OCI-LY3 (cell line): Measurements from ENCODE around the gene ZBTB18.

Source experiments
- H2AFZ ChIP-seq: fragments of 200-600, 300-600 bp; shearing (Covaris generic); 2 replicates; pipeline ENCODE4 v1.6.0; 2014; ENCODE audit warnings: antibody characterized with exemption, low read depth, low read length
- H3K27ac ChIP-seq: fragments of 200-600, 300-600 bp; sonication (generic); 2 replicates; pipeline ENCODE4 v1.5.1; 2014; ENCODE audit warnings: mild to moderate bottlenecking, low read length, moderate library complexity, mixed read lengths
- H3K27me3 ChIP-seq: fragments of 200-600, 300-600 bp; sonication (generic); 2 replicates; pipeline ENCODE4 v1.6.1; 2014; ENCODE audit warnings: low read depth, low read length, mixed read lengths
- H3K36me3 ChIP-seq: fragments of 200-600, 300-600 bp; sonication (generic); replicated peaks from 2 replicates; pipeline ENCODE3; 2014; ENCODE audit warnings: low read depth, low read length, mixed read lengths
- H3K4me1 ChIP-seq: fragments of 300-600, 200-600 bp; sonication (generic); 2 replicates; pipeline ENCODE4 v1.6.1; 2014; ENCODE audit warnings: low read length, mixed read lengths
- H3K4me2 ChIP-seq: fragments of 200-600, 300-600 bp; sonication (generic); 2 replicates; pipeline ENCODE4 v1.6.1; 2014; ENCODE audit warnings: low read length, mixed read lengths
- H3K4me3 ChIP-seq: fragments of 300-600, 200-600 bp; sonication (generic); 2 replicates; pipeline ENCODE4 v1.5.1; 2014; ENCODE audit warnings: antibody characterized with exemption, mild to moderate bottlenecking, low read length, moderate library complexity
- H3K79me2 ChIP-seq: fragments of 300-600, 200-600 bp; shearing (Covaris generic); 2 replicates; pipeline ENCODE4 v1.6.1; 2014; ENCODE audit warnings: mild to moderate bottlenecking, low read length, mixed read lengths
- H3K9ac ChIP-seq: fragments of 300-600, 200-600 bp; shearing (Covaris generic); 2 replicates; pipeline ENCODE4 v1.6.0; 2014; ENCODE audit warnings: mild to moderate bottlenecking, low read length, moderate library complexity
- H3K9me3 ChIP-seq: fragments of 200-600, 300-600 bp; shearing (Covaris generic); 2 replicates; pipeline ENCODE4 v1.6.1; 2014; ENCODE audit warnings: low read length, mixed read lengths; ENCODE audit not compliant: insufficient read depth
- H4K20me1 ChIP-seq: fragments of 200-600, 300-600 bp; sonication (generic); 2 replicates; pipeline ENCODE4 v1.6.1; 2016; ENCODE audit warnings: low read length, mixed read lengths; ENCODE audit not compliant: insufficient read depth
- EZH2phosphoT487 ChIP-seq: fragments of 200-600 bp; shearing (Covaris generic); IDR thresholded peaks from 2 replicates; pipeline ENCODE4 v1.6.1; 2018; ENCODE audit warnings: antibody characterized with exemption, mixed run types, low read depth
- TF ChIP-seq, protein P1 (sequence below): fragments of 200-600, 300-600 bp; sonication (generic); IDR thresholded peaks from 2 replicates; pipeline ENCODE4 v1.5.1; 2014; ENCODE audit warnings: antibody characterized with exemption, low read length, low read depth

The ZBTB18 gene

GRCh38 chr1:244052016-244052727, 1.1 kb downstream of the ZBTB18 start:
- Histone ChIP-seq H3K79me2 (peaks cover 49% of the 10 kb centered on the region), H3K9me3 (no peaks in the 10 kb centered on the region), H3K27me3 (no peaks in the 10 kb centered on the region), H3K27ac (no peak overlapping the region), H4K20me1 (peaks cover 54% of the 10 kb centered on the region), H3K4me3 (peak overlapping the region; percentile 93), H3K9ac (no peak overlapping the region), H3K4me2 (peak overlapping the region; percentile 100), H2AFZ (no peak overlapping the region), H3K36me3 (peaks cover 29% of the 10 kb centered on the region), H3K4me1 (peaks cover 34% of the 10 kb centered on the region)
- no peak for TF ChIP-seq EZH2phosphoT487
- TF ChIP-seq, protein P1, sequence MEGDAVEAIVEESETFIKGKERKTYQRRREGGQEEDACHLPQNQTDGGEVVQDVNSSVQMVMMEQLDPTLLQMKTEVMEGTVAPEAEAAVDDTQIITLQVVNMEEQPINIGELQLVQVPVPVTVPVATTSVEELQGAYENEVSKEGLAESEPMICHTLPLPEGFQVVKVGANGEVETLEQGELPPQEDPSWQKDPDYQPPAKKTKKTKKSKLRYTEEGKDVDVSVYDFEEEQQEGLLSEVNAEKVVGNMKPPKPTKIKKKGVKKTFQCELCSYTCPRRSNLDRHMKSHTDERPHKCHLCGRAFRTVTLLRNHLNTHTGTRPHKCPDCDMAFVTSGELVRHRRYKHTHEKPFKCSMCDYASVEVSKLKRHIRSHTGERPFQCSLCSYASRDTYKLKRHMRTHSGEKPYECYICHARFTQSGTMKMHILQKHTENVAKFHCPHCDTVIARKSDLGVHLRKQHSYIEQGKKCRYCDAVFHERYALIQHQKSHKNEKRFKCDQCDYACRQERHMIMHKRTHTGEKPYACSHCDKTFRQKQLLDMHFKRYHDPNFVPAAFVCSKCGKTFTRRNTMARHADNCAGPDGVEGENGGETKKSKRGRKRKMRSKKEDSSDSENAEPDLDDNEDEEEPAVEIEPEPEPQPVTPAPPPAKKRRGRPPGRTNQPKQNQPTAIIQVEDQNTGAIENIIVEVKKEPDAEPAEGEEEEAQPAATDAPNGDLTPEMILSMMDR, result no peak

DNA sequence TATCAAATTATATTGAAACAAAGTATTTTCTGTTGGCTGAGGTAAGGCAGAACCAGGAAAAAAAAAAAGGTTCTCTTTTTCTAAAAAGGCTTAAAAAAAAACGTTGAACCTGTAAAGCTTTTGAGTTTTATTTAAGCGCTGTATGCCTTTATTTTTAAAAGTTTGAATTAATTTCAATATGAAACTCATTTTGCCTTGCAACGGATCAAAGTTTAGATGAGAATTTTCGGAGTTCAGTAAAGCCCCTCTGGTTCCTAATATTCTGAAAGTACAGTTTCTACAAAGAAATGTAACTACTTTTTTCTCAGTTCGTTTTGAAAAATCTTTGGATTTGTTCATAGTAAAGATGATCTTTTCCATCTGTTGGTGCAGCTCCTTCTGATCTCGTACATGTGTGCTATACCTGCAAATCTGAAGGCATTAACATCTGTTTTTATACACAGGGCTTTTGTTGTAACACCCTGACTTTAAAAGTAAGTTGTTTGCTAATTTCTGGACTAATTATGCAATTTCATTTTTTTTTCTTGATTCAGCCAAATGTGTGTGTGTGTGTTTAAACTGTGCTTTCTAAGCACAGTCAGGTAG, 1.7 kb downstream of the ZBTB18 start:
- peaks cover 34% of the 10 kb centered on the region for H3K4me1 ChIP-seq
- H3K27me3 ChIP-seq, result no peaks in the 10 kb centered on the region
- peaks cover 58% of the 10 kb centered on the region for H4K20me1 ChIP-seq
- peaks cover 49% of the 10 kb centered on the region for H3K79me2 ChIP-seq
- H3K4me2 ChIP-seq, result peak overlapping the region; percentile 100
- H3K4me3 ChIP-seq, result no peak overlapping the region
- H2AFZ ChIP-seq, result no peak overlapping the region
- H3K9ac ChIP-seq, result no peak overlapping the region
- H3K27ac ChIP-seq, result no peak overlapping the region
- H3K9me3 ChIP-seq, result no peaks in the 10 kb centered on the region
- peaks cover 32% of the 10 kb centered on the region for H3K36me3 ChIP-seq
- TF ChIP-seq, protein P1, result no peak
- no peak for TF ChIP-seq EZH2phosphoT487

GRCh38 chr1:244053831-244054230, 2.7 kb downstream of the ZBTB18 start:
- no peaks in the 10 kb centered on the region for H3K9me3 ChIP-seq
- H3K27me3 ChIP-seq, result no peaks in the 10 kb centered on the region
- peaks cover 62% of the 10 kb centered on the region for H4K20me1 ChIP-seq
- TF ChIP-seq EZH2phosphoT487, result no peak
- TF ChIP-seq, protein P1, result no peak
- peaks cover 45% of the 10 kb centered on the region for H3K4me1 ChIP-seq
- no peak overlapping the region for H3K4me2 ChIP-seq
- no peak overlapping the region for H3K27ac ChIP-seq
- H3K36me3 ChIP-seq, result peaks cover 32% of the 10 kb centered on the region
- no peak overlapping the region for H2AFZ ChIP-seq
- H3K79me2 ChIP-seq, result peaks cover 49% of the 10 kb centered on the region
- no peak overlapping the region for H3K9ac ChIP-seq
- H3K4me3 ChIP-seq, result no peak overlapping the region

DNA sequence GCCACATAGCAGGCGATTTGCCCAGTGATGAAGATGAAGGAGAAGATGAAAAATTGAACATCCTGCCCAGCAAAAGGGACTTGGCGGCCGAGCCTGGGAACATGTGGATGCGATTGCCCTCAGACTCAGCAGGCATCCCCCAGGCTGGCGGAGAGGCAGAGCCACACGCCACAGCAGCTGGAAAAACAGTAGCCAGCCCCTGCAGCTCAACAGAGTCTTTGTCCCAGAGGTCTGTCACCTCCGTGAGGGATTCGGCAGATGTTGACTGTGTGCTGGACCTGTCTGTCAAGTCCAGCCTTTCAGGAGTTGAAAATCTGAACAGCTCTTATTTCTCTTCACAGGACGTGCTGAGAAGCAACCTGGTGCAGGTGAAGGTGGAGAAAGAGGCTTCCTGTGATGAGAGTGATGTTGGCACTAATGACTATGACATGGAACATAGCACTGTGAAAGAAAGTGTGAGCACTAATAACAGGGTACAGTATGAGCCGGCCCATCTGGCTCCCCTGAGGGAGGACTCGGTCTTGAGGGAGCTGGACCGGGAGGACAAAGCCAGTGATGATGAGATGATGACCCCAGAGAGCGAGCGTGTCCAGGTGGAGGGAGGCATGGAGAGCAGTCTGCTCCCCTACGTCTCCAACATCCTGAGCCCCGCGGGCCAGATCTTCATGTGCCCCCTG, 3.3 kb downstream of the ZBTB18 start:
- no peak for TF ChIP-seq EZH2phosphoT487
- TF ChIP-seq, protein P1, result no peak
- Histone ChIP-seq H3K27ac (no peak overlapping the region), H3K36me3 (peaks cover 32% of the 10 kb centered on the region), H3K79me2 (peaks cover 48% of the 10 kb centered on the region), H2AFZ (no peak overlapping the region), H4K20me1 (peaks cover 62% of the 10 kb centered on the region), H3K4me2 (no peak overlapping the region), H3K4me1 (peaks cover 47% of the 10 kb centered on the region), H3K27me3 (no peaks in the 10 kb centered on the region), H3K9me3 (no peaks in the 10 kb centered on the region), H3K4me3 (no peak overlapping the region), H3K9ac (no peak overlapping the region)
